HG02571 (cell line): ENCODE results near the gene NMT1.

Source experiments
- ATAC-seq: cut with Tn5 transposase; IDR thresholded peaks from one replicate; pipeline ENCODE4 v1.9.1; 2021; ENCODE audit warnings: mild to moderate bottlenecking, moderate library complexity; ENCODE audit not compliant: unreplicated experiment

The NMT1 gene

GRCh38 chr17:45149037-45149668, 88.0 kb downstream of the NMT1 start:
- no peak for ATAC-seq

- ATAC-seq: no peak
Measured at GRCh38 chr17:45149669-45150664, 88.8 kb downstream of the NMT1 start.

- ATAC-seq: no peak
Measured at GRCh38 chr17:45150911-45151809, 90.0 kb downstream of the NMT1 start.

- ATAC-seq: no peak
Measured at GRCh38 chr17:45155029-45155428, 93.9 kb downstream of the NMT1 start.

- no peak for ATAC-seq
Measured at GRCh38 chr17:45155483-45155882, 94.4 kb downstream of the NMT1 start.

GRCh38 chr17:45156242-45156641, 95.1 kb downstream of the NMT1 start:
- ATAC-seq: no peak
